Measurements from ENCODE around the gene C1orf159.

GRCh38 chr1:1132956-1133750 lies 17.3 kb upstream of the C1orf159 start:
- TF ChIP-seq CTCF (IDR thresholded peaks at IDR 0.05; ENCODE audit: poor library complexity, severe bottlenecking): no peak
- TF ChIP-seq POLR2AphosphoS5 (IDR thresholded peaks at IDR 0.05): no peak
- no peak for TF ChIP-seq SMC3 (conservative IDR thresholded peaks at IDR 0.05; ENCODE audit: poor library complexity)
- TF ChIP-seq EP300 (conservative IDR thresholded peaks at IDR 0.05; ENCODE audit: poor library complexity, severe bottlenecking): no peak
- TF ChIP-seq MXI1 (conservative IDR thresholded peaks at IDR 0.05; ENCODE audit: poor library complexity, severe bottlenecking): no peak

All from neural cell (in vitro differentiated cells).